Upper lobe of left lung (tissue), 6 donors: ENCODE data around the gene RUNX1. TPM values are rescaled to one million over a fixed set of nuclear protein-coding genes. Genes with fewer than 3 reads are reported as not detected.

Experiments used
- ATAC-seq, 2 donors: fragments of 200-7000 bp; cut with Tn5 transposase; one replicate each; pipeline ENCODE4 v1.9.1; 2022; ENCODE audit warnings: mild to moderate bottlenecking in 2 of 2, moderate library complexity in 2 of 2; ENCODE audit not compliant: low FRiP score in 2 of 2
- DNase-seq, 2 donors: peaks; one replicate each; pipeline ENCODE4 v3.0.0-alpha.2; 2019 to 2020
- H3K27ac ChIP-seq, 4 donors: fragments of 200-600 bp; sonication (generic); one replicate each; pipeline ENCODE4 v1.5.1; 2016 to 2019
- H3K27me3 ChIP-seq, 4 donors: fragments of 200-600 bp; sonication (generic); one replicate each; pipeline ENCODE4 v1.5.1; 2017 to 2019
- H3K36me3 ChIP-seq, 4 donors: fragments of 200-600 bp; sonication (generic); one replicate each; pipeline ENCODE4 v1.5.1; 2016 to 2019
- H3K4me1 ChIP-seq, 4 donors: fragments of 200-600 bp; sonication (generic); one replicate each; pipeline ENCODE4 v1.5.1; 2018 to 2019
- H3K4me3 ChIP-seq, 4 donors: fragments of 200-600 bp; sonication (generic); one replicate each; pipeline ENCODE4 v1.5.1; 2017 to 2019; ENCODE audit warnings: mild to moderate bottlenecking in 2 of 4, moderate library complexity in 1 of 4
- H3K9me3 ChIP-seq, 4 donors: fragments of 200-600 bp; sonication (generic); one replicate each; pipeline ENCODE4 v1.5.1; 2018 to 2019
- CTCF ChIP-seq, 6 experiments: fragments of 450-650 bp in 4 of 6; fragments of 200-600 bp in 2 of 6; sonication (generic) in 2 of 6; IDR thresholded peaks; one replicate each; pipeline ENCODE4 v1.5.1; 2016 to 2019; ENCODE audit warnings: antibody characterized with exemption in 6 of 6
- EP300 ChIP-seq, 4 donors: sonication (generic); formaldehyde crosslinking; IDR thresholded peaks; one replicate each; pipeline ENCODE4 v1.5.1; 2017; ENCODE audit warnings: antibody characterized with exemption in 4 of 4, control low read depth in 2 of 4
- POLR2A ChIP-seq, 4 donors: fragments of 450-650 bp; IDR thresholded peaks; one replicate each; pipeline ENCODE4 v1.5.1; 2016 to 2017; ENCODE audit warnings: antibody characterized with exemption in 4 of 4, mild to moderate bottlenecking in 2 of 4
- POLR2AphosphoS5 ChIP-seq, 2 donors: sonication (generic); formaldehyde crosslinking; IDR thresholded peaks; one replicate each; pipeline ENCODE4 v1.5.1; 2017; ENCODE audit warnings: antibody characterized with exemption in 2 of 2
- WGBS, 2 donors: methylation state at CpG; one replicate each; pipeline ENCODE4 v1.1.5; 2017 to 2018; 5-methylcytosine and 5-hydroxymethylcytosine counted together
- total RNA-seq, 6 donors: library from RNA; depleted of rRNA in 4 of 6; stranded (reverse); fragments of >200 nt in 4 of 6; gene quantifications; one replicate each; pipeline versions ENCODE4 v1.1.0 to v1.2.1, GENCODE V29; 2016 to 2021
- donor health status: DM: no; HTN: no; CAD: no; lungs with moderate emphysema.
- donor health status: DM: no; HTN: yes; CAD: no; lungs with severe emphysema.

The RUNX1 gene
- total RNA-seq, 6 donors from 2014 or later: 62.2 to 252 (median 98.2) TPM

GRCh38 chr21:34913811-34914210 lies 135.3 kb downstream of the RUNX1 start:
- Histone ChIP-seq H3K9me3 (no peaks in the 10 kb centered on the region), H3K4me3 (no peak overlapping the region), H3K4me1 (peaks cover 5 to 36% (median 16%) of the 10 kb centered on the region in 4 donors), H3K27me3 (no peaks in the 10 kb centered on the region), H3K27ac (no peak overlapping the region), H3K36me3 (no peaks in the 10 kb centered on the region)
- TF ChIP-seq EP300 (IDR thresholded peaks at IDR 0.05) (no peak), POLR2AphosphoS5 (IDR thresholded peaks at IDR 0.05) (no peak), CTCF (IDR thresholded peaks at IDR 0.05) (no peak), POLR2A (IDR thresholded peaks at IDR 0.05) (no peak)
- ATAC-seq: no peak
- no peak for DNase-seq
- 70 to 72% methylated on average over 5 of the region's 5 CpGs for WGBS, 2 donors

GRCh38 chr21:34912022-34912945 lies 136.8 kb downstream of the RUNX1 start:
- WGBS, 2 donors: 80 to 81% methylated on average over 11 of the region's 11 CpGs
- ATAC-seq (no peak), DNase-seq (no peak)
- H3K9me3 ChIP-seq: no peaks in the 10 kb centered on the region
- TF ChIP-seq POLR2A (IDR thresholded peaks at IDR 0.05) (no peak), POLR2AphosphoS5 (IDR thresholded peaks at IDR 0.05) (no peak), EP300 (IDR thresholded peaks at IDR 0.05) (no peak)
- peaks cover 17 to 41% (median 22%) of the 10 kb centered on the region in 4 donors for H3K4me1 ChIP-seq
- no peak overlapping the region for H3K27ac ChIP-seq
- H3K4me3 ChIP-seq: no peak overlapping the region
- H3K27me3 ChIP-seq: no peaks in the 10 kb centered on the region
- H3K36me3 ChIP-seq: no peaks in the 10 kb centered on the region

GRCh38 chr21:34911360-34911759 lies 137.7 kb downstream of the RUNX1 start:
- peak; percentile 58 to 71 for ATAC-seq
- TF ChIP-seq POLR2A (IDR thresholded peaks at IDR 0.05) (no peak), CTCF (IDR thresholded peaks at IDR 0.05) (no peak), POLR2AphosphoS5 (IDR thresholded peaks at IDR 0.05) (no peak), EP300 (IDR thresholded peaks at IDR 0.05) (no peak)
- Histone ChIP-seq H3K36me3 (no peaks in the 10 kb centered on the region), H3K27ac (peak overlapping the region in 1 of 4 donors; percentile 19), H3K4me1 (peaks cover 17 to 42% (median 25%) of the 10 kb centered on the region in 4 donors), H3K4me3 (no peak overlapping the region), H3K9me3 (no peaks in the 10 kb centered on the region), H3K27me3 (no peaks in the 10 kb centered on the region)
- 55 to 75% methylated on average over 2 of the region's 2 CpGs for WGBS, 2 donors
- DNase-seq: peak in 1 of 2 donors; percentile 58

GRCh38 chr21:34910396-34910795 lies 138.7 kb downstream of the RUNX1 start:
- 63 to 64% methylated on average over 4 of the region's 4 CpGs for WGBS, 2 donors
- peak in 1 of 2 donors; percentile 80 for DNase-seq
- H3K4me1 ChIP-seq: peaks cover 17 to 42% (median 25%) of the 10 kb centered on the region in 4 donors
- H3K4me3 ChIP-seq: no peak overlapping the region
- H3K36me3 ChIP-seq: no peaks in the 10 kb centered on the region
- peak overlapping the region in 2 of 4 donors; percentile 19 to 27 for H3K27ac ChIP-seq
- peak in 1 of 2 donors; percentile 6 for ATAC-seq
- no peaks in the 10 kb centered on the region for H3K27me3 ChIP-seq
- no peak for TF ChIP-seq EP300 (IDR thresholded peaks at IDR 0.05)
- no peak for TF ChIP-seq CTCF (IDR thresholded peaks at IDR 0.05)
- TF ChIP-seq POLR2AphosphoS5 (IDR thresholded peaks at IDR 0.05): no peak
- no peak for TF ChIP-seq POLR2A (IDR thresholded peaks at IDR 0.05)
- no peaks in the 10 kb centered on the region for H3K9me3 ChIP-seq

GRCh38 chr21:34909492-34910292 lies 139.4 kb downstream of the RUNX1 start:
- 59 to 73% methylated on average over 3 of the region's 3 CpGs for whole genome bisulfite sequencing, 2 donors
- Histone ChIP-seq H3K27me3 (no peaks in the 10 kb centered on the region), H3K4me1 (peaks cover 17 to 41% (median 25%) of the 10 kb centered on the region in 4 donors), H3K36me3 (no peaks in the 10 kb centered on the region), H3K4me3 (no peak overlapping the region), H3K27ac (no peak overlapping the region), H3K9me3 (no peaks in the 10 kb centered on the region)
- ATAC-seq: peak in 1 of 2 donors; percentile 38
- DNase-seq: no peak
- no peak for TF ChIP-seq POLR2AphosphoS5 (IDR thresholded peaks at IDR 0.05)
- TF ChIP-seq POLR2A (IDR thresholded peaks at IDR 0.05): no peak
- TF ChIP-seq CTCF (IDR thresholded peaks at IDR 0.05): no peak
- TF ChIP-seq EP300 (IDR thresholded peaks at IDR 0.05): no peak
